GM18907 (cell line): ENCODE data around the gene G6PD.
"Not testable (repeated sequence)": the region's sequence is repeated elsewhere in the genome, so short reads cannot be mapped to it uniquely, and the experiment has no call there.

ENCODE experiments used
- ATAC-seq: cut with Tn5 transposase; IDR thresholded peaks from one replicate; pipeline ENCODE4 v1.9.1; 2021; ENCODE audit warnings: mild to moderate bottlenecking, moderate library complexity; ENCODE audit not compliant: unreplicated experiment

Gene G6PD

DNA sequence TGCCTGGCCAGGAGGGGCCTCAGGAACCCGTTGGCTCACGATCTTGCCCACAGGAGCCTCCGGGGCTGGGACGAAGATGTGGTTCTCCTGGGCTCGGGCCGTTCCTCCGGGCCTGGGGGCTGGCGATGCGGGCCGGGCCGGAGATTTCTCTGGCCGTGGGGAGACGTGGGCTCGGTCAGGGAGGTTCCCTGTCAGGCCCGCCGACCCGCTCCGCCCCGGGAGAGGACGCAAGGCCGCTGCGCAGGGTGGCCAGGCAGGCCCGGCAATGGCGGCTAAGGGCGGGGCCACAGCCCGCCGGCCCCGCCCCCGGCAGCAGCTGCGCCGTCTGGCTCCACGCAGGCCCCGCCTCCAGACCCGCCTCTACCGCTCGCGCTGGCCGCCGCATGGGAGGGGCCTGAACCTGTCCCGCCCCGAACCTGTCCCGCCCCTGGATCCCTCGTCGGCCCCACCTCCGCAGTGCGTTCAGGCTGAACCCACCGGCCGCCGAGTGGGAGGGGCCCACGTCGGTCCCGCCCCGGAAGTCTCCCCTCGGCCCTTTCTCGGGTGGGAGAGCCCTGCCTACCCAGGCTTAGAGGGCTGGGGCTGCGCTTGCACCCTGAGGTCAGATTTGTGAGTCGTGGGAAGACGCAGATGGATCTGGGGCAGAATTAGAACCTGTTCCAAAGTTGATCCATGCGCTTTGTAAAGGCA is 30.5 kb downstream of the G6PD start, which contains the start of gene FAM3A:
TSS of gene FAM3A (minus strand) at position 267 of the 690 bp plus-strand sequence. CDS start 460 bp downstream, outside the sequence.
- ATAC-seq = peak; percentile 85

DNA sequence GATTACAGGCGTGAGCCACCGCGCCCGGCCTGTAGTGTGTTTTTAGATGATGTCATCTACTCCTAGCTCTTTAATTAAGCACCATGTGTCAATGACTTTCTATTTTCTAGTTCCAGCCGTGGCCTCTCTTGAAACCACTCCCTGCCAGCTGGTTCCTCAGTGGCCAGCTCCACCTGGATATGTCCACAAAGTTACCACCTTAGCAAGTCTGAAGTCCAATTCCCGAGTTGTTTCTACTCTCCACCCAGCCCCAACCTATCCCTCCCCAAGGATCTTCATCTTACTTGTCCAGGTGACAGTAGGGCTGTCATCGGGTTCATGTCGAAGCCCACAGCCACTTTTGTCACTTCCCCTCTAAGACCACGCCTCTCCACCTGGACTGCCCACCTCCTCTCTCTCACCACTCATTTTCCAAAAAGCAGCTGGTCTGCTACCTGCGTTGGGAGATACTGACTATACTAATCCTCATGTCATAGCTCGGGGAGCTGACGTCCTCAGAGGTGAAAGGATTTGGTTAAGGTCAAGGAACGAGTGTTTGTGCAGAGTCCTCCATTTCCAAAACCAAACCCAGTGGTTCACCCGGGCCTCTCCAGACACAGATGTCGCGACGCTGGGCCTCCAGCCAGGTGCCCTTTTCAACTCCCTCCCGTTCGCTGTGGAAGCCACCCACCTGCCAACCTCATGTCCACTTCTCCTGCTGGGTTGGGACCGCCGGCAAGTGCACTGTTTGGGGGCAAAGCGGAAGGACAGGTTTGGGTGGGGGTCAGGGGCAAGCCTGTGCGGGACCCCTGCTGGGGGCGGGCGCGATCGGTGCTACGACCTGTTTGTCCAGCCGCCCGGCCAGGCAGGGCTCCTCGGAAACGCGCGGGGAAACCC is 31.3 kb downstream of the G6PD start:
- no peak for ATAC-seq

DNA sequence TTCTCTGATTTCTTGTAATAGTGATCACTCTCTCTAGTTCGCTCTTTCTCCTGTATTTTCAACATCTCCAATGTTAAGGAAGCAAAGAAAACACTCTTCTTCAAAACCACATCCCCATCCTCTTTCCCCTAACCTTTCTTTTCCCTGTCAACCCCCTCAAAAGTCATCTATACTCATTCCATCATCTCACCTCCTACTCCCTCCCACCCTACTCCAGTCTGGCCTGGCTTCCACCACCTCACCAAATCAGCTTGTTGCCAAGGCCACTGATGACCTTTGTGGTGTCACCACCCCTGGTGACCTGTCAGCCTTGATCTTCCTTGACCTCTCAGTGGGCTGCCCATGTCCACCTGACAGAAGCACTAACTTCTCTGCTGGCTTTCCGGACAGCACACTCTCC is 32.9 kb downstream of the G6PD start:
- no peak for ATAC-seq

DNA sequence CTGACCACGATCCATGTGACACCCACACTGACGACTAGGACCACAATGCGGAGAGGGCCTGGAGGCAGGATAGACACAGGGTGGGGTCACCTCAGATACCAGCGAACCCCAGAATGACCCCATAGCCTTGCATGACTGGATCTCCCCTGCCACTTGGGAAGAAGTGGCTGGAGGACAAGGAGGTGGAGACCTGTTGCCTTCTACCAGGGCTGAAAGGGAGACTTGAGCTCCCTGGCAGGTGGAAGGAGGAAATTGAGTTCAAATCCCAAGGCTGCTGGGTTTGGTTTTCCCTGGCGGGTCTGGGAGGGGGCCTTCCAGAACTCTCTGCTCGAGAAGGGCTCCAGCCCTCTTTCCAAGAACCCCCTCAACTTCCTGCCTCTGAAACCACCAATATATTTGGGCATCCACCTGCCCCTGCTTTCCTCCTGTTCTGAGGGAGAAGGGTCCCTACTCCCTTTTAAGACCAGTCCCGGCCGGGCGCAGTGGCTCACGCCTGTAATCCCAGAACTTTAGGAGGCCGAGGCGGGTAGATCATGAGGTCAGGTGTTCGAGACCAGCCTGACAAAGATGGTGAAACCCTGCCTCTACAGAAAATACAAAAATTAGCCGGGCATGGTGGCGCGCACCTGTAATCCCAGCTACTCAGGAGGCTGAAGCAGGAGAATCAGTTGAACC is 33.6 kb downstream of the G6PD start:
- ATAC-seq = no peak

DNA sequence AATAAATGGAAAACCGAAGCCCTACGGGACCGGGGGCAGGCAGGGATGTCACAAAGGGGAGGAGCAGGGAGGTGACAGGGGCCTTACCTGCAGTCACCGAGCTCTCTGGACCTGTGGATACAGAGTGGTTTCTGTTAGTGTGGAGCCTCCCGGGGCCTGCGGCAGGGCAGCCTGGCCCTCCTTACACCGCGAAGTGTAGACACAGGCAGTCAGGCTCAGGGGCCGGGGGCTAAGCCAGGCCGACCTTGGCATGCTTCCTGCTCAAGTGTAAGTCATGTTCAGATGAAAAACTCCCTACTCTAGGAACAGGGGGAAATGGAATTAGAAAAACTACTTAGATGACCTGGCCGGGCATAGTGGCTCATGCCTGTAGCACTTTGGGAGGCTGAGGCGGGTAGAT is 34.9 kb downstream of the G6PD start:
- ATAC-seq = no peak

DNA sequence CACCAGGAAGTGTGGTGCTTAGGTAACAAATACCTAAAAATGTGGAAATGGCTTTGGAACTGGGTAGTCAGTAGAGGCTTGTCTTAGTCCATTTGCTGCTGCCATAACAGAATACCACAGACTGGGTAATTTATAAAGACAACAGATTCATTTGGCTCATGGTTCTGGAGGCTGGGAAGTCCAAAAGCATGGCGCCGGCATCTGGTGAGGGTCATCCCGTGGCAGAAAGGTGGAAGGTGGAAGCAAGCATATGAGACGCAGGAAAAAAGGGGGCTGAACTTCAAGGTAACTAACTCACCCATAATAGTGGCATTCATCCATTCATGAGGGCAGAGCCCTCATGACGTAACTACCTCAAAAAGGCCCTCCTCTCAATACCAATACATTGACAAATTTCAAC is 37.2 kb downstream of the G6PD start:
- ATAC-seq = no peak

DNA sequence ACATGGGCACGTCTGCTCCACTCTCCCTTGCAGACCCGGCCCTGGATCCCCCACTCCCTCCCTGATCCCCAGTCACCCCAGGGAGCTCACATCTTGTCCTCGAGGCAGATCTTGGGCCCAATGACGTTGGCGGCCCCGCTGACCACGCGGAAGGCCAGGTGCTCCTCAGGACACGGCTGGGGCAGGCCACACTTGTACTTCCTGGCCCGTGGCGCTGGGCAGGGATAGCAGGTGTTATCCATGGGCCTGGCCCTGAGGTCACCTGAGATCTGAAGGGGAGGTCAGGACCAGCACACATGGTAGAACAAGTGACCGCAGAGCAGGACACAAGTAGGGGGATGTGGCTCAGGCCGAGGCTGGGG is 38.3 kb downstream of the G6PD start:
- no peak for ATAC-seq

DNA sequence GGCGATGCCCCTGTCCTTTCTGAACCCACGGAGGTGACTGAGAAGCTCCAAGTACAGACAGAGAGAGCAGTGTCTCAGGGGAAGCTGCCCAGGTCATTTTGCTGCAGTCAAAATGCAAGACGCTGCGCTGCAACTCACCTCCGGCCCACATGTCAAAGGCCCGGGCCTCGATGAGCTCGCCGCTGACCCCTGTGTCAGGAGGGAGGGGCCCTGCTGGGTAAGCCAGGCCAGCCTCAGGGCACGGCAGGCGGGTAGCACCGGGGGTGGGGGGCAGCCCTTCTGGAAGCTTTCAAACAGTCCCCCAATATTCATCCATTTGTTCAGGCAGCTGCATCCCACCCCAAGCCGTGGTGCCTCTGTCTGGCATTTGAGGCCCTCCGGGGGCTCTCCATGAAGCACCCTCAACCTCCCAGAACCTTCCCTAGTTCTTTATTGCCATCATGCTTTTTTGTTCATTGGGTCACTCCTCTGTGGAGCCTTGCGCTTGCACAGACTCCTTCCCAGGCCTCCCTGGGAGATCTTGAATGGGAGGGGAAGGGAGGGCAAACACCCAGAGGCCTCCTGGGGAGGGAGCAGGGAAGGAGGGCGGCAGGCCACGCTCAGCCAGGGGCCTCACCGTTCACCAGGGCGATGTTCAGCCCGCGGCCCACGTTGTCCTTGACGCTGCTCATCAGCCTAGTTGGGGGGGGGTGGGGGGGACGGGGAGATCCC is 38.8 kb downstream of the G6PD start:
- ATAC-seq = no peak

DNA sequence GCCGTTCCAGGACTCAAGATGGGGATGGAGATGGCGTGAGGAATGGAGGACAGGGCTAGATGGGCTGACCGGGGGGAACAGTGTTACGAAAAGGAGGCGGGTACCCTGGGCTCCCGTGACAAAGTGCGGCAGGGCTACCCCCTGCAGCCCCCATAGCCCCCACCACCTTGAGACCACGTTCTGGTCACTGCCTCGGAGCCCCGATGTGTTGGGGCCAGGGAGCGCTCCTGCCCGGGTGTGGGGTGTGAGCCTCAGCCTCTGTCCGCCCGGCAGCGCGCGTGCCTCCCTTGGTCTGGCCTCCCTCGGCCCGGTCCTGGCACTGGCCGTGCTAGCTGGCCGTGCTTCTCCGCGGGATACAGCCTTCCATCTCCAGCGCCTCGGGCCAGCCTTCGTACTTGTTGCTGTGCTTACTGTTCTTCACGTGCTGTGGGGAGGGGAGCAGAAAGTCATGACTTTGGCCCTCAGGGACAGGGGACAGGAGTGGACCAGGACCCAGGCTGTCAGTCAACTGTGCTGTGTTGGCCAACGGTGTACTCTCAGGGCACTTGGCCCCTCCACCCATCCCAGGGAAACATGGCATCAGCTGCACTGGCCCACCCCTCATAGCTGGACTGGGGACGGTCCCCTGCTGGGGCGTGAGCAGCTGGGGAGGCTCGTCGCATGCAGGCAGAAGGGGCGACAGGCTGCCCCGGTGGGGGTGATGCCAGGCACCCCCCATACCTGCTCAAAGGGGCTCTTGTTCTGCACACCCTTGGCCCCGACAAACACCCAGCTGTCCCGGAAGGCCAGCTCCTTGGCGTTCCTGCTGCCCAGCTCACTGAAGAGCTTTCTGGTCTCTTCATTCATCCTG is 39.9 kb downstream of the G6PD start:
- ATAC-seq = no peak

DNA sequence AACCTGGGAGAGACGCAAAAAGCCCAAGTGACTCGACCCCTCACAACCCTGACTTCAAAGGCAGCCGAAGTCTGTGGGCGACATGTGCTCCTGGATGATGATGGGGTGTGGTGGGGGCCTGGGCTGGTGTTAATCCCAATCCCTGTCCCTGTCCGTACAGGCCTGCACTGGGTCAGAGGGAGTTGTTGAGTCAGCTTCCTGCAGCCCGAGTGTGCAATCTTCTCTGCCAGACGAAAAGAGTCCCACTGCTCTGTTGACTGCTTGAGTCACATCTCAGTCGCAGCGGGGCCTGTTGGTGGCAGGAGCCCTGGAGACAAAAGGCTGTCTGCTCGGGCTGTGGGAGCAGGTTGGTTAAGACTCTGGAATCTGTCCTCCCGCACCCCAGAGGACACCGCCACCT is 40.9 kb downstream of the G6PD start:
- no peak for ATAC-seq

DNA sequence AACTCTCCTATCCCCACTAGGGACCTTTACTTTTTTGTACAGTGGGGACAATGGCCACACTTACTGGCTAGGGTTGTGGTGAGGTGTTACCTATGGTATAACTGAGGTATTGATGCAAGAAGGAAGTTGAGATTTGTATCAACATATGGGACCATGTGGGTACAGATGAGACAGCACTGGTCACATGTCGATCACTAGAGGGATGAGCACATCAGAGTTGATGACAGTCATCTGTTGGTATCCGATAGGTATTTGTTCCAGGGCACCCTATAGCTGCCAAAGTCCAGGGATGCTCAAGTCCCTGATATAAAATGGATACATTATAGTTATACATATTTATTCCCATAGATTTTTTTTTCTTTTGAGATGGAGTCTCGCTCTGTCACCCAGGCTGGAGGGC is 43.7 kb downstream of the G6PD start:
- ATAC-seq = no peak

DNA sequence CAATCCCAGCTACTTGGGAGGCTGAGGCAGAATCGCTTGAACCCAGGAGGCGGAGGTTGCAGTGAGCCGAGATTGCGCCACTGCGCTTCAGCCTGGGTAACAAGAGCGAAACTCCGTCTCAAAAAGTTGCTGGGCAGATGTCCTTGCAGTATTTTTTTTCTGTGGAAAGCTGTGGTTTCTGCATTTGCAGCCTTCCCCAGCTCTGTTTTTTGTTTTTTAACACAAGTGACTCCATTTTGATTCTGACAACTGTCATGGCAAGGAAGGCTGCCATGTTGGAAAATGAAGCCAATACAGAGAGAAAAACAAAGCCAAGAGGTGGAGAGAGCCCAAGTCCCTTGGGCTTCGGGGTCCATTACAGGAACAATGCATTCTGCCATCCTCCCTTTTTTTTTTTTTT is 44.5 kb downstream of the G6PD start:
- ATAC-seq = no peak

DNA sequence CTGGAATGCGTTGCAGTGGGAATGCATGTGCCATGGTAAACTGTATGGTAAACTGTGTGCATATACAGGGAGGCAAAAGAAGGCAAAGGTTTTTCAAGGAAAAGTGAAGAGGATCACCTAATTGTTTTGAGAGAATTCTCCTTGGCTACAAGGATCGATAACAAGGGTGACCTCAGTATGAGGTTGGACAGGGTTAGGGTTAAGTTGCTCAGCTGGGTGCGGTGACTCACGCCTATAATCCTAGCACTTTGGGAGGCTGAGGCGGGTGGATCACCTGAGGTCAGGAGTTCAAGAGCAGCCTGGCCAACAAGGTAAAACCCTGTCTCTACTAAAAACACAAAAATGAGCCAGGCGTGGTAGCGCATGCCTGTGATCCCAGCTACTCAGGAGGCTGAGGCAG is 45.2 kb downstream of the G6PD start:
- not testable (repeated sequence) for ATAC-seq

DNA sequence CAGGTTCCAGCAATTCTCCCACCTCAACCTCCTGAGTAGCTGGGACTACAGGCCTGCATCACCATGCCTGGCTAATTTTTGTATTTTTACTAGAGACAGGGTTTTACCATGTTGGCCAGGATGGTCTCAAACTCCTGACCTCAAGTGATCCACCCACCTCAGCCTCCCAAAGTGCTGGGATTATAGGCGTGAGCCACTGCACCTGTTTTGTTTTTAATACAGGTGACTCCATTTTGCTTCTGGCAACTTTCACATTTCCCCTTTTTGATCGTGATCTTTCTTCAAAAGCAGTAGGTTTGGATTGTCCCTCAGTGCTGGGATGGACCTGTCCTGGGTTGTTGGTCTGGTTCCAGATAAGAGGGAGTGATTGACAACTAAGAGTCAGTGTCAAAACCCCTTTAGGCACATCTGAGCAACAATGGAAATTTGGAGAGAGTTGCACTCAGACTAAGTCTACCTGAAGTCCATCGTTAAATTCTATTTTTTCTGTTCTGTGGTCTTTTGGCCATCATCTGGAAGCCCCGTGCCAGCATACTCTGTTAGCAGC is 50.0 kb downstream of the G6PD start:
- not testable (repeated sequence) for ATAC-seq

DNA sequence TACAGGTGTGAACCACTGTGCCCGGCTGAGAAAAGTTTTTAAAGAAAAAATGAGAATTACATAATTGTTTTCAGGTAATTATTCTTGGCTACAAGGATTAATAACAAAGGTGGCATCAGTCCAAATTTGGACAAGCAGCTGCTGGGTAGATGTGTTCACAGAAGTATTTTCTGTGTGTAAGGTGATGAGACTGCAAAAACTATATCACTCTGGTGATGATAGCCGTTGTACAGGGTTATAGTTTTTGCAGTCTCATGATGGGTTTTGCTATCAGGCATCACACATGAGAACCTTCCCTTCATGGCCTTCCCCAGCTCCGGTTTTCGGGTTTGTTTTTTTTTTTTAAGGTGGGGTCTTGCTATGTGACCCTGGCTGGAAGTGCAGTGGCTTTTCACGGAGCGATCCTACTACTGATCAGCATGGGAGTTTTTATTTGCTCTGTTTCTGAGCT is 51.1 kb downstream of the G6PD start:
- ATAC-seq = no peak

DNA sequence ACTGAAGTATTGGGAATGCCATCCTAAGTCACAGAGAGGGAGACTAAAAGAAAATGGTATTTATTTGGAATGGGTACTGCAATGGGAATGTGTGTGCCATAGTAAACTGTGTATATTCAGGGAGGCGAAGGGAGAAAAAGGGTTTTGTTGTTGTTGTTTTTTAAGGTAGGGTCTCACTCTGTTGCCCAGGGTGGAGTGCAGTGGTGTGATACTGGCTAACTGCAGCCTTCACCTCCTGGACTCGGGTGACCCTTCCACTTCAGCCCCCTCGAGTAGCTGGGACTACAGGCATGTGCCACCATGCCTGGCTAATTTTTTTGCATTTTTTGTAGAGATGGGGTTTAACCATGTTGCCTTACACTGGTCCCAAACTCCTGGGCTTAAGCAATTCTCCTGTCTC is 51.9 kb downstream of the G6PD start:
- ATAC-seq = no peak

DNA sequence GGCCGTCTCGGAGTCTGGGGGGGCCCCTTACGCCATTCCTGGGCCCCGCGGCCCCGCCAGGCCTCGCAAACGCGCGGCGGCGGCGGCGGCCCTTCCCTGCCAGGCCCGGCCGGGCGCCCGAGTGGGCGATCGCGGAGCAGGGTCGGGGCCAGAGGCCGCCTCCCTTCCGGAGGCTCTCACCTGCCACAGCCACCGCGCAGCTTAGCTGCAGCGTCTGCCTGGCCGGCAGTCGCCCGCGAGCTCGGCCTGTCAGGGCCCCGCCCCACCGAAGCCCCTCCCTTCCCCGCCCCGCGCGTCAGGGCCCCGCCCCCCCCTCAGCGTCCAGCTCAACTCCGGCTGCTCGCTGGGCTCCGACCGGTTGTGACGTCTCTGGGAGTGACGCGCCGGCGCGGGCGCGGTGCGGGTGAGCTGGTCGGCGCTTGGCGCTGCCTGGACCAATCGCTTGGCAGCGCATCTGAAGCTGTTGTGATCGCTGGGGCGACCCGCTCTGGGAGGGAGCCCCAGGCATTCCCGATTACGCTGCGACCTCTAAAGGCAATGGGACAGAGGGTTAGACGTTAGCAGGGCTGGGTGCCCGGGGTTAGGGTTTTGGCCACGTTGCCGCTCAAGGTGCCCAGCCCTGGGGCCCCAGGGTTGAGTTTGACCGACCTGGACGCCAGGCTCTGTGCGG is 56.1 kb downstream of the G6PD start, which contains the start of gene SLC10A3:
TSS of gene SLC10A3 (minus strand) at position 216 of the 670 bp plus-strand sequence. CDS start 1,689 bp downstream, outside the sequence.
- peak; percentile 76 for ATAC-seq

DNA sequence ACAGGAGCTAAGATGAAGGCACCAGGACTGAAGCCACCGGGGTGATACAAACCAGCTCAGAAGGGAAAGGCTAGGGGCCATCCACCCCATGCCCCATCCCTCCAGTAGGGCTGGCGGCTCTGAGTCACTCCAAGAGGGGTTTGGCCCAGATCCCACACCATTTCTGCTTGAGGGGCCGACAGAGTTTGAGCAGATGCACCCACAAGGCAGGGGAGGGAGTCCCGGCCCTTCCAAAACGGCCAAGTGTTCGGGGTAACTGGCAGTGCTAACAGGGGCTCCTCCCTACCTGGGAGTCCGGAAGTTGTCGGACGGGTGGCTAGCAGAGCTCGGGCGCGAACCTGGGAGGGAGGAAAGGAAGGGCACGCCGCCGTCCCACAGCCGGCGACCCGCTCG is 56.6 kb downstream of the G6PD start:
- ATAC-seq = peak; percentile 20

DNA sequence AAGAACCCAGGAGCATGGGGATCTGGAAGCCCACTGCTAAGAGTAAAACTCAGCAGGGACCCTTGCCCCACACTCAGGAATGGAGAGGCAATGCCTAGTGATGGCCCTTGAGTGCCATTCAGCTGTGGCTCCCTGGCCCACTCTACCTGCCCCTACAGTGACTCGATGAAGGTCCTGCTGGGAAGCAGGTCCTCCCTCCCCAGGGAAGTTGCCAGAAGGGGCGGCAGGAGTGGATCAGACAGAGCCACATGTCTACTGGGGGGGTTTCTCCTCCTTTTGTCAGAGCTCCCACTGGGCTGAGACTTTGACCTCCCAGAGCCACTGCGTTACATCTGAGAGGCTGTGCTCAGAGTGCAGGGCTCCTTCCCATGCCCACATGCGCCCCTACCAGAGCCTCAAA is 57.5 kb downstream of the G6PD start:
- ATAC-seq = no peak
